ENCODE measurements around the gene LDHD. TPM values are rescaled to one million over a fixed set of nuclear protein-coding genes. Genes with fewer than 3 reads are reported as not detected.
"Not testable (repeated sequence)": the region's sequence is repeated elsewhere in the genome, so short reads cannot be mapped to it uniquely, and the experiment has no call there.

LDHD gene
- total RNA-seq, 1 donor from 2014 or later, result not detected

- CTCF ChIA-PET, result no interaction called here
- no peak for DNase-seq
- no peaks in the 10 kb centered on the region for H3K36me3 Mint-ChIP-seq (ENCODE audit: low read depth)
- no peak overlapping the region for H3K27ac Mint-ChIP-seq
- TF ChIP-seq, protein P1, sequence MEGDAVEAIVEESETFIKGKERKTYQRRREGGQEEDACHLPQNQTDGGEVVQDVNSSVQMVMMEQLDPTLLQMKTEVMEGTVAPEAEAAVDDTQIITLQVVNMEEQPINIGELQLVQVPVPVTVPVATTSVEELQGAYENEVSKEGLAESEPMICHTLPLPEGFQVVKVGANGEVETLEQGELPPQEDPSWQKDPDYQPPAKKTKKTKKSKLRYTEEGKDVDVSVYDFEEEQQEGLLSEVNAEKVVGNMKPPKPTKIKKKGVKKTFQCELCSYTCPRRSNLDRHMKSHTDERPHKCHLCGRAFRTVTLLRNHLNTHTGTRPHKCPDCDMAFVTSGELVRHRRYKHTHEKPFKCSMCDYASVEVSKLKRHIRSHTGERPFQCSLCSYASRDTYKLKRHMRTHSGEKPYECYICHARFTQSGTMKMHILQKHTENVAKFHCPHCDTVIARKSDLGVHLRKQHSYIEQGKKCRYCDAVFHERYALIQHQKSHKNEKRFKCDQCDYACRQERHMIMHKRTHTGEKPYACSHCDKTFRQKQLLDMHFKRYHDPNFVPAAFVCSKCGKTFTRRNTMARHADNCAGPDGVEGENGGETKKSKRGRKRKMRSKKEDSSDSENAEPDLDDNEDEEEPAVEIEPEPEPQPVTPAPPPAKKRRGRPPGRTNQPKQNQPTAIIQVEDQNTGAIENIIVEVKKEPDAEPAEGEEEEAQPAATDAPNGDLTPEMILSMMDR (IDR thresholded peaks at IDR 0.05), result no peak
- no peaks in the 10 kb centered on the region for H3K9me3 Mint-ChIP-seq
- no peak for ATAC-seq (ENCODE audit: low read depth)
- peaks cover 8% of the 10 kb centered on the region for H3K27me3 Mint-ChIP-seq
- intact Hi-C loops (cut with micrococcal nuclease), result no loop called here
- POLR2A ChIA-PET, result no interaction called here
- H3K4me3 Mint-ChIP-seq, result no peak overlapping the region
- peaks cover 18% of the 10 kb centered on the region for H3K4me1 Mint-ChIP-seq
Observed at GRCh38 chr16:75096656-75097055, 19.9 kb downstream of the LDHD start.

- H3K27me3 Mint-ChIP-seq, result peaks cover 7% of the 10 kb centered on the region
- ATAC-seq (ENCODE audit: low read depth) (peak; percentile 37), DNase-seq (no peak)
- H3K4me1 Mint-ChIP-seq, result peaks cover 15% of the 10 kb centered on the region
- no peaks in the 10 kb centered on the region for H3K36me3 Mint-ChIP-seq (ENCODE audit: low read depth)
- H3K4me3 Mint-ChIP-seq, result no peak overlapping the region
- no peaks in the 10 kb centered on the region for H3K9me3 Mint-ChIP-seq
- intact Hi-C loops (cut with micrococcal nuclease), result no loop called here
- ChIA-PET POLR2A (no interaction called here), CTCF (no interaction called here)
- no peak overlapping the region for H3K27ac Mint-ChIP-seq
- TF ChIP-seq, protein P1 (IDR thresholded peaks at IDR 0.05), result no peak
Observed at GRCh38 chr16:75095204-75095621, 21.4 kb downstream of the LDHD start.

DNA sequence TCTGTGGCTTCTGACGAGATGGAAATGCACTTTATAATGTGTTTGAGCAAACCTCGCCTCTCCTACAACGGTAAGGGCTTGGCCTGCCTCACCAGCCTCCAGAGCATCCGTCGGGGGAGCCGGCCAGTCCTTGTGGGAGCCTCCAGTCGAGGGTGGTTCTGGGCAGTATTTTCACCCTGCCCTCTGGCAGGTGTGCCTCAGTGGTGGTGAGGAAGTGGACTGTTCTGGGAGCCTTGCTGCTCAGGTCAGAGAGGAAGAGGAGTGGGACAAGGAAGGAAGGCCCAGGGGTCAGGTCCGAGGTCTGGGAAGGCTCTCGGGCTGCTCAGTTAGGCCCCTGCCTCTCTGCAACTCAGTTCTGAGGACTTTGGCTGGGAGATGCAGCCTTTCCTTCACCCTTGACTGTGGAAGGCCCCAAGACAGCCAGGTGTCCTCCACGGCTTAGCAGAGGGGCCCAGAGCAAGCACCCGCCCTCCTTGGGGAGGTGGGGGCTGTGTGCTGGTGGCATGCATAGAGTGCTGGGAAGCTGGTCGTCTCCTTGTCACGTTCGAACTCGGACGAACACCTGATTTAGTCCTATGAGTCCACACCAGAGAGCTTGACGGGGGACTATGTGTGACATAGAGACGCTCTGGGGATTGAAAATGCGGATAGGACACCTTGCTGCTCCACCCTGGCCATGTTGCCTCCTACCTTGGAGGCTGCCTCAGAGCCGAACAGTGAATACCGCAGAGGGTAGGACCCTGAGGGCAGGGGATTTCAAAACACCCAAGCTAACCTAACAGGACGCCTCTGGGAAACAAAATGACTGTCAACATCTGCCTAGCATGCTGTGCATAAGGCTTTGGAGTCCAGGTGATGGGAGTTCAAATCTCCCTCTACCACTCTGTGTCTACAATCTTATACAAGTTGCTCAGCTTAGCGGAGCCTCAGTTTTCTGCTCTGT is 22.7 kb downstream of the LDHD start:
- ChIA-PET CTCF (no interaction called here), POLR2A (no interaction called here)
- Mint-ChIP-seq H3K4me1 (peaks cover 6% of the 10 kb centered on the region), H3K9me3 (no peaks in the 10 kb centered on the region), H3K4me3 (no peak overlapping the region), H3K27ac (no peak overlapping the region), H3K27me3 (peaks cover 7% of the 10 kb centered on the region), H3K36me3 (ENCODE audit: low read depth) (no peaks in the 10 kb centered on the region)
- no peak for DNase-seq
- no peak for ATAC-seq (ENCODE audit: low read depth)
- intact Hi-C loops (cut with micrococcal nuclease), result no loop called here
- TF ChIP-seq, protein P1 (IDR thresholded peaks at IDR 0.05), result no peak

DNA sequence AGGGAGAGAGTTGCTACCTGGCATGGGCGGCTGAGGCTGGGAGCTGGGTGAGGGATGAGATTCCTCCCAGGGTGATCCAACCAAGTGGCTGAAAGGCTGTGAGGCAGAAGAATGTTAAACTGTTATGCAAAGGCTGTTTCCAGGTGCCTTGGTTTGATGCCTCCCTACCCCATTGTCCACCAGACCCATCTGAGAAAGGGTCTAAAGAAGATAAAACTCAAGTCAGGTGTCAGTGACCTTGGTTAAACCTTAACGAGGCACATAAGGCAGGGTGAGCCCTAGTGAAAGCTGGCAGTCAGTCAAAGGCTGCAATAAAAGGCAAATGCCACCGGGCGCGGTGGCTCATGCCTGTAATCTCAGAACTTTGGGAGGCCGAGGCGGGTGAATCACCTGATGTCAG is 23.8 kb downstream of the LDHD start:
- no peaks in the 10 kb centered on the region for H3K36me3 Mint-ChIP-seq (ENCODE audit: low read depth)
- no peak overlapping the region for H3K4me3 Mint-ChIP-seq
- H3K9me3 Mint-ChIP-seq, result no peaks in the 10 kb centered on the region
- CTCF ChIA-PET, result no interaction called here
- ATAC-seq (ENCODE audit: low read depth) (no peak), DNase-seq (no peak)
- POLR2A ChIA-PET, result no interaction called here
- peaks cover 2% of the 10 kb centered on the region for H3K4me1 Mint-ChIP-seq
- peaks cover 7% of the 10 kb centered on the region for H3K27me3 Mint-ChIP-seq
- no peak overlapping the region for H3K27ac Mint-ChIP-seq
- TF ChIP-seq, protein P1 (IDR thresholded peaks at IDR 0.05), result no peak
- intact Hi-C loops (cut with micrococcal nuclease), result no loop called here

DNA sequence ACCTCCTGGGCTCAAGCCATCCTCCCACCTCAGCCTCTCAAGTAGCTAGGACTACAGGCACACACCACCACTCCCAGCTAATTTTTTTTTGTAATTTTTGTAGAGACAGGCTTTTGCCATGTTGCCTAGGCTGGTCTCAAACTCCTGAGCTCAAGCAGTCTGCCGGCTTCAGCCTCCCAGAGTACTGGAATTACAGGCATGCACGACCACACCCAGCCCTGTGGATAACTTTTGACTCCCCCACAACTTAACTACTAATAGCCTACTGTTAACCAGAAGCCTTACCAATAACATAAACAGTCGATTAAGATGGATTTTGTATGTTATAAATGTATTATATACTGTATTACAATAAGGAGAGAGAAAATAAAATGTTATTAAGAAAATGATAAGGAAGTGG is 25.0 kb downstream of the LDHD start:
- ATAC-seq (ENCODE audit: low read depth); H3K9me3 Mint-ChIP-seq; H3K27ac Mint-ChIP-seq; H3K27me3 Mint-ChIP-seq; DNase-seq; H3K4me1 Mint-ChIP-seq; intact Hi-C loops (cut with micrococcal nuclease); H3K4me3 Mint-ChIP-seq; CTCF ChIA-PET; H3K36me3 Mint-ChIP-seq (ENCODE audit: low read depth); POLR2A ChIA-PET: not testable (repeated sequence)

GRCh38 chr16:75090899-75091298 is 25.7 kb downstream of the LDHD start:
- H3K27ac Mint-ChIP-seq; DNase-seq; H3K9me3 Mint-ChIP-seq; H3K4me1 Mint-ChIP-seq; CTCF ChIA-PET; POLR2A ChIA-PET; intact Hi-C loops (cut with micrococcal nuclease); H3K4me3 Mint-ChIP-seq; H3K27me3 Mint-ChIP-seq; H3K36me3 Mint-ChIP-seq (ENCODE audit: low read depth); ATAC-seq (ENCODE audit: low read depth): not testable (repeated sequence)
